Neuronal stem cell (in vitro differentiated cells): Measurements from ENCODE around the gene PCBP3.

Source experiments
- DNase-seq: peaks from one replicate; pipeline ENCODE4 v3.0.0-alpha.2; 2013; ENCODE audit warnings: low spot score
- H2AFZ ChIP-seq: one replicate; pipeline ENCODE4 v1.6.1; 2013; ENCODE audit warnings: mild to moderate bottlenecking, low read length, inconsistent platforms
- H2AK5ac ChIP-seq: 2 replicates; pipeline ENCODE4 v1.6.1; 2013; ENCODE audit warnings: low read depth, mild to moderate bottlenecking, inconsistent platforms, low read length, moderate library complexity, mixed read lengths
- H2BK120ac ChIP-seq: 2 replicates; pipeline ENCODE4 v1.6.1; 2013; ENCODE audit warnings: low read depth, mild to moderate bottlenecking, inconsistent platforms, low read length, moderate library complexity, mixed read lengths
- H2BK12ac ChIP-seq: one replicate; pipeline ENCODE4 v1.6.1; 2013; ENCODE audit warnings: low read length, inconsistent platforms
- H2BK15ac ChIP-seq: 2 replicates; pipeline ENCODE4 v1.6.1; 2013; ENCODE audit warnings: mild to moderate bottlenecking, low read length, inconsistent platforms, mixed read lengths
- H2BK5ac ChIP-seq: one replicate; pipeline ENCODE4 v1.6.1; 2013; ENCODE audit warnings: inconsistent platforms, mild to moderate bottlenecking, low read length, moderate library complexity
- H3K14ac ChIP-seq: one replicate; pipeline ENCODE4 v1.6.1; 2013; ENCODE audit warnings: low read length, inconsistent platforms
- H3K18ac ChIP-seq: 2 replicates; pipeline ENCODE4 v1.6.1; 2013; ENCODE audit warnings: low read length, inconsistent platforms
- H3K23ac ChIP-seq: 2 replicates; pipeline ENCODE4 v1.6.1; 2013; ENCODE audit warnings: low read depth, mild to moderate bottlenecking, mixed read lengths, low read length, inconsistent platforms; ENCODE audit not compliant: poor library complexity
- H3K27ac ChIP-seq: replicated peaks from 3 replicates; pipeline ENCODE4 v1.5.1; 2013; ENCODE audit warnings: low read length, inconsistent platforms
- H3K27me3 ChIP-seq, 3 experiments: 2 replicates each; pipeline ENCODE4 v1.6.1; 2013; ENCODE audit warnings: low read length in 3 of 3, mild to moderate bottlenecking in 2 of 3, inconsistent platforms in 1 of 3, low read depth in 1 of 3, mixed read lengths in 1 of 3, moderate library complexity in 1 of 3; ENCODE audit not compliant: control insufficient read depth in 3 of 3, insufficient read depth in 3 of 3
- H3K36me3 ChIP-seq, 2 donors: replicated peaks in 1 of 2; 2 replicates each; pipeline ENCODE4 v1.6.1; 2013; ENCODE audit warnings: low read length in 2 of 2; ENCODE audit not compliant: control insufficient read depth in 2 of 2, insufficient read depth in 2 of 2
- H3K4ac ChIP-seq: 2 replicates; pipeline ENCODE4 v1.6.1; 2013; ENCODE audit warnings: inconsistent platforms, mild to moderate bottlenecking, low read length, moderate library complexity
- H3K4me1 ChIP-seq, 2 donors: 1 replicate in 1 of 2; 2 replicates in 1 of 2; pipeline ENCODE4 v1.6.1; 2013; ENCODE audit warnings: low read length in 2 of 2, low read depth in 1 of 2; ENCODE audit not compliant: control insufficient read depth in 2 of 2, insufficient read depth in 1 of 2
- H3K4me2 ChIP-seq: one replicate; pipeline ENCODE4 v1.6.1; 2013; ENCODE audit warnings: mild to moderate bottlenecking, low read length, inconsistent platforms; ENCODE audit not compliant: insufficient read depth, poor library complexity, severe bottlenecking
- H3K4me3 ChIP-seq, 2 donors: 2 replicates each; pipeline ENCODE4 v1.5.1; 2013; ENCODE audit warnings: low read length in 2 of 2, mild to moderate bottlenecking in 2 of 2, inconsistent platforms in 1 of 2, moderate library complexity in 1 of 2
- H3K79me1 ChIP-seq: one replicate; pipeline ENCODE4 v1.6.1; 2013; ENCODE audit warnings: low read depth, mild to moderate bottlenecking, inconsistent platforms, low read length, moderate library complexity
- H3K9ac ChIP-seq: one replicate; pipeline ENCODE4 v1.6.1; 2013; ENCODE audit warnings: mild to moderate bottlenecking, low read depth, low read length, inconsistent platforms; ENCODE audit not compliant: poor library complexity
- H3K9me3 ChIP-seq, 2 donors: replicated peaks in 1 of 2; 2 replicates each; pipeline versions ENCODE3 to v1.6.1; 2013; ENCODE audit warnings: low read length in 2 of 2, mild to moderate bottlenecking in 2 of 2, inconsistent platforms in 1 of 2, low read depth in 1 of 2, mixed read lengths in 1 of 2, moderate library complexity in 1 of 2; ENCODE audit not compliant: control insufficient read depth in 2 of 2, insufficient read depth in 1 of 2
- H4K8ac ChIP-seq: one replicate; pipeline ENCODE4 v1.6.1; 2013; ENCODE audit warnings: low read depth, mild to moderate bottlenecking, inconsistent platforms, low read length, moderate library complexity
- H4K91ac ChIP-seq: one replicate; pipeline ENCODE4 v1.6.1; 2013; ENCODE audit warnings: low read length, low read depth, mild to moderate bottlenecking, inconsistent platforms; ENCODE audit not compliant: poor library complexity
- WGBS, 2 donors: extraction: QIAGEN DNeasy Blood & Tissue Kit; methylation state at CpG; one replicate each; pipeline ENCODE4 v1.1.7; 2013; ENCODE audit warnings: missing lambda C conversion rate in 2 of 2, mixed read lengths in 1 of 2; ENCODE audit not compliant: insufficient read length in 2 of 2, insufficient replicate concordance in 1 of 2; ENCODE audit errors: extremely low coverage in 2 of 2; 5-methylcytosine and 5-hydroxymethylcytosine counted together

PCBP3 gene

GRCh38 chr21:45596704-45597318 lies 46.7 kb upstream of the PCBP3 start:
- no peaks in the 10 kb centered on the region for H3K36me3 ChIP-seq
- H2BK15ac ChIP-seq, result no peak overlapping the region
- no CpG with 5 or more reads among the region's 16 CpGs for WGBS, 2 donors
- peaks cover 0 to 3% of the 10 kb centered on the region in 2 donors for H3K9me3 ChIP-seq
- DNase-seq, result peak; percentile 57
- no peak overlapping the region for H3K4me2 ChIP-seq
- H3K18ac ChIP-seq, result no peak overlapping the region
- no peaks in the 10 kb centered on the region for H3K4me1 ChIP-seq
- H2BK120ac ChIP-seq, result no peak overlapping the region
- no peak overlapping the region for H3K23ac ChIP-seq
- no peaks in the 10 kb centered on the region for H3K79me1 ChIP-seq
- H2AFZ ChIP-seq, result no peak overlapping the region
- no peak overlapping the region for H3K9ac ChIP-seq
- H2BK12ac ChIP-seq, result no peak overlapping the region
- no peak overlapping the region for H2BK5ac ChIP-seq
- no peak overlapping the region for H3K4me3 ChIP-seq
- H3K4ac ChIP-seq, result no peak overlapping the region
- H3K27me3 ChIP-seq, result peaks cover 0 to 12% (median 0%) of the 10 kb centered on the region in 3 experiments
- no peak overlapping the region for H2AK5ac ChIP-seq
- H4K91ac ChIP-seq, result no peak overlapping the region
- H4K8ac ChIP-seq, result no peak overlapping the region
- no peak overlapping the region for H3K14ac ChIP-seq
- no peak overlapping the region for H3K27ac ChIP-seq

- H3K79me1 ChIP-seq, result no peaks in the 10 kb centered on the region
- no peak overlapping the region for H3K23ac ChIP-seq
- no peak overlapping the region for H3K4me3 ChIP-seq
- H4K8ac ChIP-seq, result no peak overlapping the region
- H2BK5ac ChIP-seq, result no peak overlapping the region
- no peak overlapping the region for H3K18ac ChIP-seq
- peaks cover 0 to 5% of the 10 kb centered on the region in 2 donors for H3K9me3 ChIP-seq
- no peak overlapping the region for H2AK5ac ChIP-seq
- H2BK120ac ChIP-seq, result no peak overlapping the region
- H3K14ac ChIP-seq, result no peak overlapping the region
- no peak overlapping the region for H3K27ac ChIP-seq
- peaks cover 0 to 4% (median 0%) of the 10 kb centered on the region in 3 experiments for H3K27me3 ChIP-seq
- no peak overlapping the region for H2AFZ ChIP-seq
- H3K4me1 ChIP-seq, result no peaks in the 10 kb centered on the region
- DNase-seq, result no peak
- H3K36me3 ChIP-seq, result no peaks in the 10 kb centered on the region
- no peak overlapping the region for H3K4ac ChIP-seq
- no peak overlapping the region for H2BK15ac ChIP-seq
- no peak overlapping the region for H3K9ac ChIP-seq
- H2BK12ac ChIP-seq, result no peak overlapping the region
- no CpG with 5 or more reads among the region's 7 CpGs for WGBS, 2 donors
- no peak overlapping the region for H3K4me2 ChIP-seq
- no peak overlapping the region for H4K91ac ChIP-seq
Measured at GRCh38 chr21:45598109-45598508, 45.4 kb upstream of the PCBP3 start.

DNA sequence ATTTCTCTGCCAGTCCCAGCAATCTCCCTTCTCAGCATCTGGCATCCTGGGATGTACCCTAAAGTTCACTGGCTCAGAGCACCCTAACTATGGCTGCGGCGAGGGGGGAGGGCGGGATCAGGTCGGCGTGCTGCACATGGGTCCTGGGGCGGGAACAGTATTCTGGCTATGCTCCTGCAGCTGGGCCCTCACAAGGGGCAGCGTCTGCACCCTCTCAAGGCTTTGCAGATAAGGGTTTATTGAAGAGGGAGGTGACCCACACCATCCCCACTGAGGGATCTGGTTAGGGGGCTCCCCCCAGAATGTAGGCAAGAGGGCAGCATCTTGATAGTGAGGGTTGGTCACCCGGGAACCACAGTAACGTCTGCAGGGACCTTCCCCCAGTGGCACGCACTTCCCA lies 44.9 kb upstream of the PCBP3 start:
- no peak overlapping the region for H2BK12ac ChIP-seq
- no peak overlapping the region for H3K4me2 ChIP-seq
- H3K14ac ChIP-seq, result no peak overlapping the region
- no peaks in the 10 kb centered on the region for H3K79me1 ChIP-seq
- H3K9ac ChIP-seq, result no peak overlapping the region
- H2BK15ac ChIP-seq, result no peak overlapping the region
- H3K23ac ChIP-seq, result no peak overlapping the region
- H3K9me3 ChIP-seq, result peaks cover 0 to 5% of the 10 kb centered on the region in 2 donors
- H3K27ac ChIP-seq, result no peak overlapping the region
- H3K36me3 ChIP-seq, result no peaks in the 10 kb centered on the region
- H2BK5ac ChIP-seq, result no peak overlapping the region
- peaks cover 0 to 4% (median 0%) of the 10 kb centered on the region in 3 experiments for H3K27me3 ChIP-seq
- H3K4ac ChIP-seq, result no peak overlapping the region
- no peaks in the 10 kb centered on the region for H3K4me1 ChIP-seq
- H2AFZ ChIP-seq, result no peak overlapping the region
- no peak overlapping the region for H4K8ac ChIP-seq
- no peak overlapping the region for H2AK5ac ChIP-seq
- no peak overlapping the region for H3K4me3 ChIP-seq
- no peak overlapping the region for H2BK120ac ChIP-seq
- no peak overlapping the region for H4K91ac ChIP-seq
- H3K18ac ChIP-seq, result no peak overlapping the region
- WGBS, 2 donors, result no CpG with 5 or more reads among the region's 10 CpGs
- DNase-seq, result no peak

DNA sequence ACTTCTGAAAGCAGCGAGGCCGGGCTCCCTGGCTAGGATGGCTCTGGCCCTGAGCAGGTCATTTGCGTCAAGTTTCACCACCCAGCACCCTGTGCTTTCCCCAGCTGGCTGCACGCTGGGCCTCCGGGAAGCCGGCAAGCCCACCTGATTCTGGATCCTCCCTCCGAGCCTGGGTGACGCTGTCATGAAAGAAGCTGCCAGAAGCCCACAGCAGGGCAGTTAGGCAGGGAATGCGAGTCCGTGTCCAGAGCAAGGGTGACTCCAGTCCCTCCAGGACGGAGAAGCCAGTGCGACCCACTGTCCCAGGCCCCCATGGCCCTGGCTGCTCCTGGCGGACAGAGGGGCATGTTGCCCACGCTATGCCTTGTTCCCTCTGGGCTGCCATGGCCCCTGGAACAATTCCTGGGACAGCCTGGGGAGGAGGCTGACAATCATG lies 44.4 kb upstream of the PCBP3 start:
- H3K23ac ChIP-seq, result no peak overlapping the region
- no peak overlapping the region for H4K91ac ChIP-seq
- peak overlapping the region; percentile 13 for H2AK5ac ChIP-seq
- H3K27me3 ChIP-seq, result peaks cover 0 to 4% (median 0%) of the 10 kb centered on the region in 3 experiments
- no peaks in the 10 kb centered on the region for H3K79me1 ChIP-seq
- no peak overlapping the region for H2BK5ac ChIP-seq
- no peak overlapping the region for H3K4me3 ChIP-seq
- no peak overlapping the region for H2BK120ac ChIP-seq
- no peaks in the 10 kb centered on the region for H3K4me1 ChIP-seq
- peak overlapping the region; percentile 90 for H3K14ac ChIP-seq
- H2BK15ac ChIP-seq, result no peak overlapping the region
- H3K4me2 ChIP-seq, result no peak overlapping the region
- H2BK12ac ChIP-seq, result no peak overlapping the region
- H3K18ac ChIP-seq, result peak overlapping the region; percentile 30
- no peaks in the 10 kb centered on the region for H3K36me3 ChIP-seq
- WGBS, 2 donors, result no CpG with 5 or more reads among the region's 14 CpGs
- H4K8ac ChIP-seq, result peak overlapping the region; percentile 86
- DNase-seq, result no peak
- H3K27ac ChIP-seq, result no peak overlapping the region
- H3K4ac ChIP-seq, result no peak overlapping the region
- peaks cover 0 to 5% of the 10 kb centered on the region in 2 donors for H3K9me3 ChIP-seq
- no peak overlapping the region for H2AFZ ChIP-seq
- peak overlapping the region; percentile 16 for H3K9ac ChIP-seq
